GM06990 (cell line): ENCODE results near the gene SYNDIG1L.
A peak's percentile ranks its signal among the peaks of the same experiment; 100 is the strongest.

Source experiments
- DNase-seq: peaks from one replicate; pipeline ENCODE4 v3.0.0-alpha.2; 2011; ENCODE audit not compliant: insufficient read length; ENCODE audit errors: extremely low read depth
- H3K27me3 ChIP-seq: replicated peaks from 2 replicates; pipeline ENCODE4 v1.6.0; 2011; ENCODE audit warnings: low read length; ENCODE audit not compliant: control insufficient read depth, insufficient read depth
- H3K36me3 ChIP-seq: 2 replicates; pipeline ENCODE4 v1.5.1; 2011; ENCODE audit warnings: low read length; ENCODE audit not compliant: control insufficient read depth, insufficient read depth
- H3K4me3 ChIP-seq: replicated peaks from 2 replicates; pipeline ENCODE4 v1.5.1; 2011; ENCODE audit warnings: low read depth, mild to moderate bottlenecking, control low read depth, low read length
- TF ChIP-seq, protein P1 (sequence below): IDR thresholded peaks from 2 replicates; pipeline ENCODE4 v1.5.1; 2011; ENCODE audit warnings: low read length, control low read depth, mild to moderate bottlenecking, inconsistent platforms; ENCODE audit not compliant: insufficient read depth, poor library complexity, severe bottlenecking

SYNDIG1L gene

GRCh38 chr14:74407021-74407800, 18.8 kb downstream of the SYNDIG1L start:
- Histone ChIP-seq H3K36me3 (no peaks in the 10 kb centered on the region), H3K27me3 (no peaks in the 10 kb centered on the region; the same call in 1 of the 2 replicates), H3K4me3 (no peak overlapping the region)
- no peak for DNase-seq
- TF ChIP-seq, protein P1, sequence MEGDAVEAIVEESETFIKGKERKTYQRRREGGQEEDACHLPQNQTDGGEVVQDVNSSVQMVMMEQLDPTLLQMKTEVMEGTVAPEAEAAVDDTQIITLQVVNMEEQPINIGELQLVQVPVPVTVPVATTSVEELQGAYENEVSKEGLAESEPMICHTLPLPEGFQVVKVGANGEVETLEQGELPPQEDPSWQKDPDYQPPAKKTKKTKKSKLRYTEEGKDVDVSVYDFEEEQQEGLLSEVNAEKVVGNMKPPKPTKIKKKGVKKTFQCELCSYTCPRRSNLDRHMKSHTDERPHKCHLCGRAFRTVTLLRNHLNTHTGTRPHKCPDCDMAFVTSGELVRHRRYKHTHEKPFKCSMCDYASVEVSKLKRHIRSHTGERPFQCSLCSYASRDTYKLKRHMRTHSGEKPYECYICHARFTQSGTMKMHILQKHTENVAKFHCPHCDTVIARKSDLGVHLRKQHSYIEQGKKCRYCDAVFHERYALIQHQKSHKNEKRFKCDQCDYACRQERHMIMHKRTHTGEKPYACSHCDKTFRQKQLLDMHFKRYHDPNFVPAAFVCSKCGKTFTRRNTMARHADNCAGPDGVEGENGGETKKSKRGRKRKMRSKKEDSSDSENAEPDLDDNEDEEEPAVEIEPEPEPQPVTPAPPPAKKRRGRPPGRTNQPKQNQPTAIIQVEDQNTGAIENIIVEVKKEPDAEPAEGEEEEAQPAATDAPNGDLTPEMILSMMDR, result no peak

DNA sequence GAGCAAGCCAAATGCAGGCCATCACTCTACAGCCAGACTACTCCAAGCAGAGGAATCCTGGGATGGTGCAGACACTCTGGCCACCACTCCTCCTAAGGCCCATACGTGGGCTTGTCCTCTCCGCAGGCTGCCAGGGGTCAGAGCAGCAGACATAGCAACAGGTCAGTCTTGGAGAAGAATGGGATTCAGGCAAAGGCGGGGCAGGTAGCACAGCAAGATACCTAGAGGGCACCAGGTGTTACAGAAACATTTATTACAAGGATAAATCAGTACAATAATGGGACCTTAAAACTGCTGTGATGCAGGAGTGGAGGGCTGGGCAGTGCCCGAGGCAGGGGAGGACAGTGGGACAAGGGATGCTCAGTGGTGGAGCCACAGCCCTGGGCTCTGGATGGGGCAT, 20.3 kb downstream of the SYNDIG1L start:
- Histone ChIP-seq H3K27me3 (no peaks in the 10 kb centered on the region; the same call in 1 of the 2 replicates), H3K4me3 (no peak overlapping the region), H3K36me3 (no peaks in the 10 kb centered on the region)
- DNase-seq, result no peak
- TF ChIP-seq, protein P1, result no peak

GRCh38 chr14:74404435-74404834, 21.6 kb downstream of the SYNDIG1L start:
- H3K27me3 ChIP-seq, result no peaks in the 10 kb centered on the region
- no peak overlapping the region for H3K4me3 ChIP-seq
- H3K36me3 ChIP-seq, result no peaks in the 10 kb centered on the region
- DNase-seq, result no peak
- TF ChIP-seq, protein P1, result no peak

DNA sequence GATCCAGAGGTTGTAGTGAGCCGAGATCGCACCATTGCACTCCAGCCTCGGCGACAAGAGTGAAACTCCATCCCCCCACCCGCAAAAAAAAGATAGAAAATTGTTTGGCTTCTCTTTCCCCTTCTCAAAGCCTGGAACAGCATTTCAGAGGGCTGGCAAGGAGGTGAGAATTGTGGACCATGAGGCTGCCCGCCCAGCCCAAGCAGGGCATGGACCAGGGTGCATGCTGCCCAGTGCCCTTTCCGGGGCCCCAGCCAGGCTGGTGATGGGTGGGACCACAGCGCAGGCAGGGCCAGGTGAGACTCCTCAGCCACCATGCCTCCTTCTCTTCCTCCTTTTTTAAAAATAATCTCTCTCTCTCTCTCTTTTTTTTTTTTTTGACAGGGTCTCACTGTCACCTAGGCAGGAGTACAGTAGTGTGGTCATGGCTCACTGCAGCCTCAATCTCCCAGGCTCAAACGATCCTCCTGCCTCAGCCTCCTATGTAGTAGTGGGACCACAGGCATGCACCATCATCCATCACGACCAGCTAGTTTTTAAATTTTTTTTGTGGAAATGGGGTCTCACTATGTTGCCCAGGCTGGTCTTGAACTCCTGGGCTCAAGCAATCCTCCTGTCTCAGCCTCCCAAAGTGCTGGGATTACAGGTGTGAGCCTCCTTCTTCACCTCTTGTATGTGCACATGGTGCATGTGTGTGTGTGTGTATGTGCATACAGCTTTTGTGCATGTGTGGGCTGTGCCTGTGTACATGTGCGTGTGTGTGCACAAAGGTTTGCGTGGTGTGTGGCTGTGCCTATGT, 22.2 kb downstream of the SYNDIG1L start:
- DNase-seq, result no peak
- no peaks in the 10 kb centered on the region for H3K27me3 ChIP-seq
- TF ChIP-seq, protein P1, result no peak
- no peak overlapping the region for H3K4me3 ChIP-seq
- no peaks in the 10 kb centered on the region for H3K36me3 ChIP-seq

- H3K4me3 ChIP-seq, result peak overlapping the region; percentile 14; the same call in 1 of the 2 replicates
- no peaks in the 10 kb centered on the region for H3K27me3 ChIP-seq
- TF ChIP-seq, protein P1, result no peak
- no peaks in the 10 kb centered on the region for H3K36me3 ChIP-seq
- peak; percentile 47 for DNase-seq
Measured at GRCh38 chr14:74402401-74403251, 23.4 kb downstream of the SYNDIG1L start.
